K562 (cell line): ENCODE results near the gene NTNG1. TPM values are rescaled to one million over a fixed set of nuclear protein-coding genes. Genes with fewer than 3 reads are reported as not detected.

Source experiments
- ATAC-seq: fragments of 200-7000 bp; cut with Tn5 transposase; 3 replicates; pipeline ENCODE4 v1.9.1; 2020; ENCODE audit warnings: moderate library complexity
- BruUV-seq: library from RNA; stranded (reverse); fragments of 400-500 nt; replicated peaks from 2 replicates; lab custom pipeline; 2021; lab: Mats Ljungman, UMichigan
- CTCF ChIA-PET: fragments of 300-600 bp; formaldehyde crosslinking; extraction: SDS; loops from one replicate; lab custom pipeline; 2021; ENCODE audit warnings: low intra/inter-chr PET ratio; lab: Yijun Ruan, JAX
- POLR2A ChIA-PET: fragments of 300-600, 350-650 bp; sonication (Branson Sonifier 250); formaldehyde crosslinking; extraction: SDS; loops from one replicate; lab custom pipeline; 2021; ENCODE audit warnings: antibody characterized with exemption, inconsistent platforms; lab: Yijun Ruan, JAX
- DNase-seq, 4 experiments: peaks; one replicate each; pipeline versions ENCODE4 v3.0.0 to v3.0.0-alpha.2; 2011 to 2018; ENCODE audit warnings: low spot score in 3 of 4, mixed read lengths in 3 of 4; ENCODE audit errors: extremely low read depth in 1 of 4
- FAIRE-seq: peaks from 2 replicates; lab custom pipeline; 2011; peaks lifted over from hg19 to GRCh38; lab: Jason Lieb, UNC
- H2AFZ ChIP-seq: 2 replicates; pipeline ENCODE4 v1.6.0; 2011; ENCODE audit warnings: low read depth, low read length, control low read depth, inconsistent platforms
- H3K27ac ChIP-seq: fragments of 200-600 bp; 3 replicates; pipeline ENCODE4 v1.8.0; 2011; ENCODE audit warnings: low read depth, mild to moderate bottlenecking, control low read depth, inconsistent platforms, low read length, moderate library complexity, mixed read lengths; ENCODE audit errors: extremely low read depth
- H3K27me3 ChIP-seq, 2 experiments: fragments of 300-600 bp in 1 of 2; 2 replicates in 1 of 2; 3 replicates in 1 of 2; pipeline versions ENCODE4 v1.6.0 to v1.8.0; 2011; ENCODE audit warnings: inconsistent platforms in 2 of 2, low read length in 2 of 2, mild to moderate bottlenecking in 1 of 2, mixed read lengths in 1 of 2, moderate library complexity in 1 of 2; ENCODE audit not compliant: control insufficient read depth in 2 of 2, insufficient read depth in 2 of 2
- H3K36me3 ChIP-seq: fragments of 300-600 bp; 3 replicates; pipeline ENCODE4 v1.8.0; 2011; ENCODE audit warnings: mild to moderate bottlenecking, low read length, inconsistent platforms; ENCODE audit not compliant: control insufficient read depth, insufficient read depth
- H3K4me1 ChIP-seq, 2 experiments: fragments of 200-600 bp in 1 of 2; replicated peaks in 1 of 2; 2 replicates in 1 of 2; 3 replicates in 1 of 2; pipeline versions ENCODE4 v1.5.1 to v1.8.0; 2011; ENCODE audit warnings: inconsistent platforms in 2 of 2, low read length in 2 of 2, mild to moderate bottlenecking in 1 of 2, mixed read lengths in 1 of 2, moderate library complexity in 1 of 2; ENCODE audit not compliant: control insufficient read depth in 2 of 2, insufficient read depth in 2 of 2
- H3K4me2 ChIP-seq: 2 replicates; pipeline ENCODE4 v1.6.1; 2011; ENCODE audit warnings: low read length, control low read depth, inconsistent platforms, mixed read lengths; ENCODE audit not compliant: insufficient read depth
- H3K4me3 ChIP-seq: fragments of 200-600 bp; sonication (generic), shearing (Covaris generic); 2 replicates; pipeline ENCODE4 v1.5.1; 2016; ENCODE audit warnings: control low read depth, inconsistent platforms
- H3K79me2 ChIP-seq: fragments of 200-600 bp; 3 replicates; pipeline ENCODE4 v1.8.0; 2011; ENCODE audit warnings: low read length, inconsistent platforms; ENCODE audit not compliant: control insufficient read depth, insufficient read depth
- H3K9ac ChIP-seq, 2 experiments: 2 replicates each; pipeline versions ENCODE4 v1.6.0 to v1.6.1; 2011; ENCODE audit warnings: low read depth in 2 of 2, low read length in 2 of 2, control low read depth in 1 of 2, inconsistent platforms in 1 of 2, mild to moderate bottlenecking in 1 of 2, mixed read lengths in 1 of 2; ENCODE audit not compliant: insufficient read depth in 1 of 2
- H3K9me1 ChIP-seq: one replicate; pipeline ENCODE4 v1.6.0; 2011; ENCODE audit warnings: inconsistent platforms, mild to moderate bottlenecking, low read length, moderate library complexity; ENCODE audit not compliant: control insufficient read depth, insufficient read depth
- H3K9me3 ChIP-seq: replicated peaks from 2 replicates; pipeline ENCODE4 v1.5.1; 2011; ENCODE audit warnings: low read depth, low read length, inconsistent platforms; ENCODE audit not compliant: control insufficient read depth, insufficient read depth
- H4K20me1 ChIP-seq: replicated peaks from 2 replicates; pipeline ENCODE4 v1.6.1; 2011; ENCODE audit warnings: low read length, inconsistent platforms, mixed read lengths; ENCODE audit not compliant: control insufficient read depth, insufficient read depth
- MXI1 ChIP-seq: IDR thresholded peaks from 2 replicates; pipeline ENCODE4 v1.6.1; 2011; ENCODE audit warnings: low read depth, mild to moderate bottlenecking, improper control_type of control experiment, low read length
- RAD21 ChIP-seq, 2 experiments: fragments of 250-450 bp in 1 of 2; fragments of 450-650 bp in 1 of 2; sonication (Bioruptor Pico) in 1 of 2; formaldehyde crosslinking in 1 of 2; IDR thresholded peaks in 1 of 2; conservative IDR thresholded peaks in 1 of 2; 2 replicates each; pipeline versions ENCODE4 v1.4.0 to v1.8.0; 2020 to 2022; ENCODE audit warnings: mild to moderate bottlenecking in 2 of 2, moderate library complexity in 1 of 2
- RFX5 ChIP-seq: IDR thresholded peaks from 2 replicates; pipeline ENCODE4 v1.6.1; 2011; ENCODE audit warnings: low read depth, mild to moderate bottlenecking, improper control_type of control experiment, low read length
- TAL1 ChIP-seq: fragments of 450-650 bp; IDR thresholded peaks from 2 replicates; pipeline ENCODE4 v1.6.1; 2016; ENCODE audit warnings: mild to moderate bottlenecking
- THRB ChIP-seq: fragments of 450-650 bp; formaldehyde crosslinking; conservative IDR thresholded peaks from 2 replicates; pipeline ENCODE4 v1.4.0; 2022; ENCODE audit warnings: mild to moderate bottlenecking, missing genetic modification characterization
- ZNF408 ChIP-seq: fragments of 250-450 bp; sonication (Bioruptor Pico); IDR thresholded peaks from 2 replicates; pipeline ENCODE4 v1.4.0; 2020; ENCODE audit warnings: low read depth, mild to moderate bottlenecking, moderate library complexity
- WGBS: fragments of 100-300 bp; shearing (Covaris generic); methylation state at CpG from one replicate; pipeline ENCODE4 v1.1.6; 2016; ENCODE audit warnings: low coverage, mixed read lengths; ENCODE audit not compliant: insufficient coverage; ENCODE audit errors: missing lambda C conversion rate; 5-methylcytosine and 5-hydroxymethylcytosine counted together
- in situ Hi-C: fragments of 300-500 bp; cut with MboI; formaldehyde crosslinking; loops from 4 replicates; pipeline ENCODE4 v1.15.0; 2018; ENCODE audit warnings: inconsistent platforms, mixed read lengths
- intact Hi-C: fragments of 100-400 bp; cut with micrococcal nuclease; formaldehyde crosslinking; loops from 2 replicates; pipeline ENCODE4 v1.14.2; 2022
- polyA plus RNA-seq, 8 experiments: library from polyadenylated mRNA; depleted of rRNA in 4 of 8; stranded (reverse) in 5 of 8; unstranded in 3 of 8; fragments of >200 nt; fragmentation: Nextera tagmentation in 2 of 8; fragmentation: Illumina TruSeq in 1 of 8; extraction: Ambion mirVana in 2 of 8; extraction: Trizol in 1 of 8; gene quantifications; 2 replicates each; pipeline versions ENCODE4 v1.2.1 to v1.2.3, GENCODE V29; 2011 to 2014; ENCODE audit warnings: inconsistent platforms in 1 of 8, missing spikeins in 1 of 8
- total RNA-seq, 7 experiments: library from RNA; depleted of rRNA in 6 of 7; stranded (reverse); fragments of >200 nt in 6 of 7; fragmentation: Illumina TruSeq in 2 of 7; extraction: Trizol in 2 of 7; gene quantifications; 2 replicates each; pipeline versions ENCODE4 v1.2.1 to v1.2.3, GENCODE V29; 2011 to 2021; ENCODE audit warnings: low replicate concordance in 1 of 7

The NTNG1 gene
- total and polyA plus RNA-seq, 9 of the 15 experiments (the other 6 are each of a cell fraction or from before 2014, with no cell fraction given): not detected

DNA sequence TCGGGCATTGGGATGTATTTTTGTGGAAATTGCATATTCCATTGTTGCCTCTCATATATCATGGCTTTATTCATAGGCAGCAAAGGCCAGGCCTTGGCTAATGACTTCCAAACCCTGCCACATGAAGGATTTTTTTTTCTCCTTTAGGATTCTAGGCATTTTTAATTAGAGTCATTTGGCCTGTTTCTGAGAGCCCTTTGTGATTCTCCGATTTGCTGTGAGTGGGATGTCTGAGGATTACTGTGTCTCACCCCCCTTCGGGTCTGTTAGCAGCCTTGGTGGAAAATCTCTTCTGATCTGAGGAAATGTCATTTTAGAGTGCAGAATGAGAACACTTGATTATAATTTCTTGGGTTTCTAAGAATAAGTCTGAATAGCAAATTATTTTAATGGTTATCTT is 253.5 kb downstream of the NTNG1 start:
- no peak for DNase-seq
- Histone ChIP-seq H2AFZ (no peak overlapping the region), H3K27me3 (no peaks in the 10 kb centered on the region)
- TF ChIP-seq RFX5 (no peak), ZNF408 (CRISPR knock-in tag) (no peak), RAD21 (CRISPR knock-in tag; conservative IDR thresholded peaks at IDR 0.05 in 1 of 2, IDR thresholded peaks at IDR 0.05 in 1 of 2) (no peak), TAL1 (no peak), MXI1 (no peak), THRB (CRISPR knock-in tag) (no peak)
- TF ChIP-seq, all 486 proteins: peak for 0
- in situ Hi-C loops (no loop called here), intact Hi-C loops (no loop called here)
- ATAC-seq: no peak
- Histone ChIP-seq H3K9me1 (no peaks in the 10 kb centered on the region), H3K9me3 (no peaks in the 10 kb centered on the region; the same call in 1 of the 2 replicates), H3K36me3 (no peaks in the 10 kb centered on the region), H3K79me2 (no peaks in the 10 kb centered on the region), H3K9ac (no peak overlapping the region), H3K4me1 (no peaks in the 10 kb centered on the region), H3K4me2 (no peak overlapping the region), H3K4me3 (no peak overlapping the region), H4K20me1 (no peaks in the 10 kb centered on the region), H3K27ac (no peak overlapping the region)
- no peak for FAIRE-seq
- ChIA-PET CTCF (no interaction called here), POLR2A (no interaction called here)
- WGBS: 0% methylated on average over 3 of the region's 3 CpGs
- BruUV-seq: no TSS peak
